ENCODE measurements around the gene GPATCH8. TPM values are rescaled to one million over a fixed set of nuclear protein-coding genes. Genes with fewer than 3 reads are reported as not detected.
A peak's percentile ranks its signal among the peaks of the same experiment; 100 is the strongest.

The GPATCH8 gene
- total and polyA plus RNA-seq, 2 donors (not counting 3 experiments of a cell fraction or from before 2014, with no cell fraction given), result 14.6 to 35.3 TPM

DNA sequence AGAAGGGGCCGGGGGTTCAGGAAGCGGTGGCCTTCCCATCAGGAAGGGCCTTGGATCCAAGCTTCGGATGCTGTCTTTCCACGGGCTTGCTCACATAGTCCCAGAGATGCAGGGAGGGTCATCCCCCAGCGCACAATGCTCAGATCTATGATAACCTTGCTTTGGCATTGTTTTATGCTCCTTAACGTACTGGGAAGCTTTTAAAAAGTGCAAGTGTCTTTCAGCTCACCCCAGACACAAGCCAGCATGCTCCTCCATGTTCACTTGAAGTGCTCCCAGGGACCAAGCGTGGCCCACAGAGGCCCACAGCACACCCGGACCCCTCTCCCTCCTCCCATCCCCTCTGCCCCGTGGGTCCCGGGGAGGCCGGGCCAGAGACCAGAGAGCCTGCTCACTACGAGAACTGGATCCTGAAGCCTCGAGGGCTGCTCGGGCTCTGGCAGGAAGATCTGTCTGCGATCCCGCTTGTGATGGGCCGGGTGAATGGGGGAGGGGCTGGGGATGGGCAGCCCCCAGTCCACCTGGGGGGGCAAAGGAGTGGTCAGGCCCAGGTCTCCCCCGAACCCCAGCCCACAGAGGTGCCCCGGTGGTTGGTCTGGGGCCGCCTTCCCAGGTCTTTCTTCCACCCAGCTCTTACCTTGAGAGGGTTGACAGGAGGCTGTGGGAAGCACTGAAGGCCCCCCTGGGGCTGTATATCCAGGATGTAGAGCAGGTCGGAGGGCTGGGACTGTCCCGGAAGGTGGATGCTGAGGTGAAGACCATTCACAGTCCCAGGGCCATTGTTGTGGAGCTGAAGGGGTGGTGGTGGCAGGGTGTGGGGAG is 127.8 kb downstream of the GPATCH8 start:
- Histone ChIP-seq H3K9ac (replicated peaks; ENCODE audit: extremely low read depth, insufficient read depth, low read length) (no peak overlapping the region), H3K9me1 (replicated peaks; ENCODE audit: control insufficient read depth, extremely low read depth, insufficient read depth, low read length) (no peaks in the 10 kb centered on the region), H3K27ac (ENCODE audit: insufficient read depth, low read depth, low read length) (no peak overlapping the region), H3K79me2 (ENCODE audit: control insufficient read depth, insufficient read depth, low read length) (no peaks in the 10 kb centered on the region), H2AFZ (ENCODE audit: low read depth, low read length) (peak overlapping the region; percentile 18), H3K4me2 (ENCODE audit: insufficient read depth, low read length) (no peak overlapping the region), H3K9me3 (replicated peaks; ENCODE audit: control insufficient read depth, insufficient read depth, low read length) (no peaks in the 10 kb centered on the region), H4K20me1 (replicated peaks; ENCODE audit: control insufficient read depth, extremely low read depth, insufficient read depth, low read length) (no peaks in the 10 kb centered on the region), H3K4me1 (ENCODE audit: control insufficient read depth, extremely low read depth, insufficient read depth, low read length) (no peaks in the 10 kb centered on the region), H3K4me3 (replicated peaks in 1 of 3; ENCODE audit: insufficient read depth in 1 of 3, low read depth in 1 of 3, low read length in 3 of 3) (no peak overlapping the region), H3K27me3 (ENCODE audit: control insufficient read depth in 2 of 2, insufficient read depth in 2 of 2, low read length in 2 of 2) (no peaks in the 10 kb centered on the region), H3K36me3 (ENCODE audit: control insufficient read depth in 2 of 2, extremely low read depth in 1 of 2, insufficient read depth in 2 of 2, low read length in 2 of 2) (no peaks in the 10 kb centered on the region)
- POLR2A ChIA-PET, result no interaction called here
- BruUV-seq (replicated peaks), result no TSS peak
- dilution Hi-C loops (cut with MboI; ENCODE audit: extremely low pct_ligation_motif_present, low sequenced_read_pairs) (no loop called here), intact Hi-C loops (cut with micrococcal nuclease) (no loop called here)
- TF ChIP-seq FOS (IDR thresholded peaks at IDR 0.05; ENCODE audit: borderline replicate concordance, insufficient read depth, low read length) (no peak), POLR2AphosphoS5 (IDR thresholded peaks at IDR 0.05; ENCODE audit: insufficient read depth, low read depth, low read length) (no peak), GATA2 (IDR thresholded peaks at IDR 0.05; ENCODE audit: insufficient read depth, insufficient read length, low read depth, low read length) (no peak)
- TF ChIP-seq, protein P1, sequence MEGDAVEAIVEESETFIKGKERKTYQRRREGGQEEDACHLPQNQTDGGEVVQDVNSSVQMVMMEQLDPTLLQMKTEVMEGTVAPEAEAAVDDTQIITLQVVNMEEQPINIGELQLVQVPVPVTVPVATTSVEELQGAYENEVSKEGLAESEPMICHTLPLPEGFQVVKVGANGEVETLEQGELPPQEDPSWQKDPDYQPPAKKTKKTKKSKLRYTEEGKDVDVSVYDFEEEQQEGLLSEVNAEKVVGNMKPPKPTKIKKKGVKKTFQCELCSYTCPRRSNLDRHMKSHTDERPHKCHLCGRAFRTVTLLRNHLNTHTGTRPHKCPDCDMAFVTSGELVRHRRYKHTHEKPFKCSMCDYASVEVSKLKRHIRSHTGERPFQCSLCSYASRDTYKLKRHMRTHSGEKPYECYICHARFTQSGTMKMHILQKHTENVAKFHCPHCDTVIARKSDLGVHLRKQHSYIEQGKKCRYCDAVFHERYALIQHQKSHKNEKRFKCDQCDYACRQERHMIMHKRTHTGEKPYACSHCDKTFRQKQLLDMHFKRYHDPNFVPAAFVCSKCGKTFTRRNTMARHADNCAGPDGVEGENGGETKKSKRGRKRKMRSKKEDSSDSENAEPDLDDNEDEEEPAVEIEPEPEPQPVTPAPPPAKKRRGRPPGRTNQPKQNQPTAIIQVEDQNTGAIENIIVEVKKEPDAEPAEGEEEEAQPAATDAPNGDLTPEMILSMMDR (IDR thresholded peaks at IDR 0.05; ENCODE audit: extremely low read depth in 1 of 2, insufficient read depth in 1 of 2, low read depth in 1 of 2, low read length in 2 of 2), result no peak
- FAIRE-seq (peak; percentile 26), DNase-seq (ENCODE audit: low read depth, low spot score) (no peak)
- CTCF ChIA-PET, result interaction anchor here (0.7 to 2.9 kb wide), 11 partner anchors 9 to 148 kb away, joined by 3 to 16 read pairs (median 4); partner anchors contain the start of gene FAM171A2

All from endothelial cell of umbilical vein (primary cell).